ENCODE measurements around the gene CSNK1G2.

- TF ChIP-seq CTCF (IDR thresholded peaks at IDR 0.05) (no peak), POLR2A (IDR thresholded peaks at IDR 0.05; ENCODE audit: low read depth) (no peak), EP300 (IDR thresholded peaks at IDR 0.05) (no peak)
Observed at GRCh38 chr19:1917146-1917545, 23.8 kb upstream of the CSNK1G2 start.

All from esophagus muscularis mucosa (tissue), 4 donors.